Tibial artery (tissue), 4 donors: ENCODE data around the gene TPPP.

Experiments used
- DNase-seq, 2 donors: peaks; one replicate each; pipeline ENCODE4 v3.0.0-alpha.2; 2019
- H3K27ac ChIP-seq, 2 donors: fragments of 200-600 bp; sonication (generic) in 1 of 2; 1 replicate in 1 of 2; 2 replicates in 1 of 2; pipeline ENCODE4 v1.5.1; 2018 to 2019; ENCODE audit warnings: mild to moderate bottlenecking in 1 of 2
- H3K27me3 ChIP-seq, 2 donors: fragments of 200-600 bp; sonication (generic) in 1 of 2; one replicate each; pipeline versions ENCODE4 v1.5.1 to v1.6.0; 2016 to 2019
- H3K36me3 ChIP-seq, 3 donors: fragments of 200-600 bp; sonication (generic) in 2 of 3; one replicate each; pipeline ENCODE4 v1.5.1; 2016 to 2019; ENCODE audit warnings: mild to moderate bottlenecking in 2 of 3
- H3K4me1 ChIP-seq, 4 donors: fragments of 200-600 bp; sonication (generic) in 2 of 4; 1 replicate in 3 of 4; 2 replicates in 1 of 4; pipeline ENCODE4 v1.5.1; 2016 to 2019
- H3K4me3 ChIP-seq, 2 donors: fragments of 200-600 bp; sonication (generic) in 1 of 2; 1 replicate in 1 of 2; 2 replicates in 1 of 2; pipeline ENCODE4 v1.5.1; 2018 to 2019; ENCODE audit warnings: mild to moderate bottlenecking in 2 of 2
- H3K9me3 ChIP-seq, 3 donors: fragments of 200-600 bp; sonication (generic) in 1 of 3; one replicate each; pipeline ENCODE4 v1.5.1; 2016 to 2019
- CTCF ChIP-seq, 2 experiments: fragments of 200-600 bp in 1 of 2; fragments of 450-650 bp in 1 of 2; IDR thresholded peaks; one replicate each; pipeline ENCODE4 v1.5.1; 2017 to 2019; ENCODE audit warnings: antibody characterized with exemption in 2 of 2, mild to moderate bottlenecking in 1 of 2, moderate library complexity in 1 of 2
- intact Hi-C: fragments of 100-400 bp; cut with DNase I; formaldehyde crosslinking; loops from one replicate; pipeline ENCODE4 v1.15.0; 2023; ENCODE audit warnings: low total_unique reads

The TPPP gene

GRCh38 chr5:621341-621761 lies 71.8 kb downstream of the TPPP start:
- peaks cover 12 to 71% (median 21%) of the 10 kb centered on the region in 3 donors for H3K36me3 ChIP-seq
- H3K27me3 ChIP-seq = no peaks in the 10 kb centered on the region
- intact Hi-C loops = no loop called here
- peak in 1 of 2 donors; percentile 45 for DNase-seq
- H3K4me1 ChIP-seq = no peaks in the 10 kb centered on the region
- no peak overlapping the region for H3K4me3 ChIP-seq
- no peak overlapping the region for H3K27ac ChIP-seq
- no peaks in the 10 kb centered on the region for H3K9me3 ChIP-seq
- TF ChIP-seq CTCF (IDR thresholded peaks at IDR 0.05) = no peak

- no peak for TF ChIP-seq CTCF (IDR thresholded peaks at IDR 0.05)
- Histone ChIP-seq H3K27me3 (no peaks in the 10 kb centered on the region), H3K4me3 (no peak overlapping the region), H3K36me3 (peaks cover 12 to 64% (median 21%) of the 10 kb centered on the region in 3 donors), H3K9me3 (no peaks in the 10 kb centered on the region), H3K27ac (no peak overlapping the region), H3K4me1 (no peaks in the 10 kb centered on the region)
- DNase-seq = peak in 1 of 2 donors; percentile 44
- intact Hi-C loops = no loop called here
Observed at GRCh38 chr5:620586-621180, 72.5 kb downstream of the TPPP start.

GRCh38 chr5:620152-620551 lies 73.0 kb downstream of the TPPP start:
- peaks cover 12 to 59% (median 21%) of the 10 kb centered on the region in 3 donors for H3K36me3 ChIP-seq
- no peak overlapping the region for H3K4me3 ChIP-seq
- no peak for TF ChIP-seq CTCF (IDR thresholded peaks at IDR 0.05)
- intact Hi-C loops = no loop called here
- H3K27me3 ChIP-seq = no peaks in the 10 kb centered on the region
- no peaks in the 10 kb centered on the region for H3K9me3 ChIP-seq
- no peaks in the 10 kb centered on the region for H3K4me1 ChIP-seq
- H3K27ac ChIP-seq = no peak overlapping the region
- peak in 1 of 2 donors; percentile 21 for DNase-seq

GRCh38 chr5:619444-619843 lies 73.7 kb downstream of the TPPP start:
- TF ChIP-seq CTCF (IDR thresholded peaks at IDR 0.05) = no peak
- intact Hi-C loops = loop anchor here (10.0 kb wide), 1 partner anchor 1175 kb away; the partner anchor contains the start of gene MRPL36
- DNase-seq = peak in 1 of 2 donors; percentile 40
- Histone ChIP-seq H3K36me3 (peaks cover 12 to 52% (median 21%) of the 10 kb centered on the region in 3 donors), H3K4me1 (no peaks in the 10 kb centered on the region), H3K9me3 (no peaks in the 10 kb centered on the region), H3K27ac (no peak overlapping the region), H3K27me3 (no peaks in the 10 kb centered on the region), H3K4me3 (no peak overlapping the region)

- no peak overlapping the region for H3K27ac ChIP-seq
- intact Hi-C loops = loop anchor here (10.0 kb wide), 1 partner anchor 1176 kb away; the partner anchor contains the start of gene MRPL36
- H3K27me3 ChIP-seq = no peaks in the 10 kb centered on the region
- H3K9me3 ChIP-seq = no peaks in the 10 kb centered on the region
- peak in 1 of 2 donors; percentile 29 for DNase-seq
- peaks cover 12 to 44% (median 21%) of the 10 kb centered on the region in 3 donors for H3K36me3 ChIP-seq
- no peak overlapping the region for H3K4me3 ChIP-seq
- TF ChIP-seq CTCF (IDR thresholded peaks at IDR 0.05) = no peak
- H3K4me1 ChIP-seq = peaks cover 0 to 1% (median 0%) of the 10 kb centered on the region in 4 donors
Observed at GRCh38 chr5:618450-618849, 74.7 kb downstream of the TPPP start.
